RCC 7860 (cell line): Measurements from ENCODE around the gene MAJIN.

Source experiments
- DNase-seq: peaks from one replicate; pipeline ENCODE4 v3.0.0-alpha.2; 2015; ENCODE audit warnings: low spot score
- FAIRE-seq: peaks from 2 replicates; lab custom pipeline; 2012; peaks lifted over from hg19 to GRCh38; lab: Jason Lieb, UNC

Gene MAJIN

DNA sequence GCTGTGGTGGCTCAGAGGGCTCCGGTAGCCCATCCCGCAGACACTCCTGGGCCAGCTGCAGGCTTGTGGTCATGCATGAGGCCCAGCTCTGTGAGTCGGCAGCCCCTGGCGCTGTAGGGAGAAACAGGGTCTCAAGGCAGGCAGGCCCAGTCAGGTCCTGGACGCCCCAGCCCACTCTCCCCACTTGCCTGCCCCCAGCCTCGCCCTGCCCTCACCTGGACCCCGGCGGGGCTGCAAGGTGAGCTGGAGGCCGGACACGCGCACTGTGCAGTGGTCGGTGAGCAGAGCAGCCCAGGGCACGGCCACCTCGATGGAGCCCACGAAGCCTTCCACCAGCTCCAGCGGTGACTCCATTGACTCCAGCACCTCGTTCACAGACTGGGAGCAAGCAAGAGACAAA lies 57.8 kb downstream of the MAJIN start:
- FAIRE-seq (no peak), DNase-seq (no peak)

DNA sequence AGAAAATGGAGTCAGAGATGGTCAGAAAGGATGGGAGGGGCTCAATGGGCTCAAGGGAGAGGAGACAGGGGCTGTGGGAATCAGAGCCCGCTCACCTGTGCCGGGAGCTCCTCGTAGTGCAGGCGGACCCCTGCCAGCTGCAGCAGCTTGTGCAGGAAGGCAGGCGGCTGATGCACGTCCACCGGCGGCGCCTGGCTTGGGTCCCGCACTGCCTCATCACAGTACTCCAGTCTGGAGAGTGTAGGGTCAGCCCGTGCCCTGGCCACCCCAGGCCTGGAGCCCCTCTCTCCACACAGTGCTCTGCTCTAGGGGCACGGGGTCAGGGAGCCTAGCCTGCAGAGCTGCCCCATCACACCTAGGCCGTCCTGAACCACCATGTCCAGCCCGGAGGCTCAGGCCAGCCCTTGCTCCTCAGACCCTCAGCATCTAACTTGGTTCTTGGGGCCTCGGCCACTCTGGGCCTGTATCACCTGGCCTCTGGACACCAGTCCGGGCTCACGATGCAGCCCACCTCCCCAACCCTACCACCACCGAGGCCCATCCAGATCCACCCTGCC lies 58.7 kb downstream of the MAJIN start:
- DNase-seq = no peak
- no peak for FAIRE-seq

DNA sequence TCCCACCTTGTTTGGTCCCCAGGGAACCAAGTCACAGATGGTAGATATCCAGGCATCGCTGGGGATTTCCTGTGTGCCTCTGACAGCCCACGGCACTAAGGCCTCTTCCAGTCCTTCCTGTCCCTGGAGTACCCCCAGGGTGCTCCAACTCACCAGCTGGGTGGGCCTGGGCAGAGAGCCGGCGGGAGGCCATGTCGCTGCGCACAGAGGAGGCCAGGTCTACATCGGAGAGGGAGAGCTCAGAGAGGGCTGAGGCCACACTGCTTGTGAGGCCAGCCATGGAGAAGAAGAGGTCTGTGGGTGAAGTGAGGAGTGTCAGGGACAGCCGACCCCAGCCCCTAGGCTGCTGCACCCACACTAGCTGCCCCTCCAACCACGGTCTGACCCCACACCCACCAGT lies 60.2 kb downstream of the MAJIN start:
- FAIRE-seq = no peak
- DNase-seq = no peak

DNA sequence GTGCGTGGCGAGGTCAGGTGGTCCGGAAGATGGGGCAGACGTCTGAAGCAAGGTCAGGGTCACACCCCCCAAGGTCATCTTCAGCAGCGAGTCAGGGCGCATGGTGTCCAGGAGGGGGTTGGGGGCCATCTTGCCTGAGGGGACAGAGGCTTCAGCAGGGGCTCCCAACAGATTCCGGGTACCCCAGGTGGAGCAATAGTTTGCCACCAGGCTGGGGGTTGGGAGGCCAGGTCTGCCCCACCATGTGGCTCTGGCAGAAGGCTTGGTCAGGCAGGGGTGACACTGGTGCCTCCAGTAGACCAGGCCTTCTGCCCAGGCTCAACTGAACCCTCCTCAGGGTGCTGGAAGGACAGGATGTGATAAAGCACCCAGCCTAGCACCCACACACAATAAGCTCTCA lies 60.8 kb downstream of the MAJIN start:
- FAIRE-seq (no peak), DNase-seq (no peak)

DNA sequence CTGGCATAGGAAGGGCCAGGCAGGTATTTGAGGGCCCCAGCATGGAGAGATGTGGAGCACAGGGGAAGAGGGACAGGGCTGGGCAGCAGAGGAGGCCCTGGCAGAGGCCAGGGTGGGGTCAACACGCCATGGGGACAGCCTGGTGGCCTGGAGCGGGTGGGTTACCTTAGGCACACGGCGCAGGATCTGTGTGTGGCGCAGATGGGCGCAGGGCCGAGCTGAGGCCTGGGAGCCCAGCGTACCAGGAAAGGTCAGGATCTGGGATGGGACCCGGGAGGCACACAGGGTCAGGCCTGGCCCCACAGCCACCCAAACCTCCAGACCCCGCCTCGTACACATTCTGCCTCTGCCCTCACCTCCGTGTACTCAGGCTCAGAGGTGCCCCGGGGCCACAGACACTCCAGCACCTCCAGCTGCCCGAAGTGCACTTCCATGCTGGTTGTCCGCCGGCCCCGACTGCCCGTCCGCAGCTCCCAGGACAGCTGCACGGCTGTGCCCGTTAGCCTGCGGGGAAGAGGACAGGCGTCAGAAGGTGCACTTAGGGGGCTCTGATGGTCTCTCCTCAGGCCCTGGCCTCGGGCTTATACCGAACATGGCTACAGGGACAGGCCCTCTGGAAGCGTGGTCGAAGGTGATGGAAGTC lies 61.3 kb downstream of the MAJIN start:
- FAIRE-seq (no peak), DNase-seq (no peak)

DNA sequence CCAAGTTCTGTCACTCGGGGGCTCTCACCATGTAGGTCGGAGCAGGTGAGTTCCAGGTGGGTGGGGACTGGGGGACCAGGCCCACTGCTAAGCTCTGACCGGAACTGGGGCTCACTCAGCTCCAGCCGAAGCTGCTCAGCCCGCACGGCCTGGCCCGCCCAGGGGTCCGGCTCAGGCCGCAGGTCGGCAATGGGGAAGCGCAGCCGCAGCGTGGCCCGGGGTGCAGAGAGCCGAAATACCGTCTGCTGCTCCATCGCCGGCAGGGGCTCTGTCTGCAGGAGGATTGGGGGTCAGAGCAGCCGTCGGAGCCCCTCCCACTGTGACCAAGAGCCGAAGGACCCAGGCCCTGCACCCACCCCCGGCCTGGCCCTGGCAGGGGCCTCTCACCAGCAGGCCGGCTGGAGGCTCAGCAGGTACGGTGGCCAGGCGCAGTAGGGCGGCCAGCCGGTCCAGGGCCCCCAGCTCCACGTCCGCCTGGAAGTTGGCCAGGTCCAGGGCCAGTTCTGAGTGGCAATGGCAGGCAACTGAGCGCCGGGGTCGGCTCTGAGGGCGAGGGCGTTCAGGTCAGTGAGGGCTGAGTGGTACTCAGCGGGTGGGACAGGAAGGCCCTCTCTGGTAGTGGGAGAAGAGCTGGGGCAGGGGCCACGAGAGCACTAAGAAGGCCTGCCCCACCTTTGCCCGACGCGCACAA lies 62.1 kb downstream of the MAJIN start:
- no peak for FAIRE-seq

DNA sequence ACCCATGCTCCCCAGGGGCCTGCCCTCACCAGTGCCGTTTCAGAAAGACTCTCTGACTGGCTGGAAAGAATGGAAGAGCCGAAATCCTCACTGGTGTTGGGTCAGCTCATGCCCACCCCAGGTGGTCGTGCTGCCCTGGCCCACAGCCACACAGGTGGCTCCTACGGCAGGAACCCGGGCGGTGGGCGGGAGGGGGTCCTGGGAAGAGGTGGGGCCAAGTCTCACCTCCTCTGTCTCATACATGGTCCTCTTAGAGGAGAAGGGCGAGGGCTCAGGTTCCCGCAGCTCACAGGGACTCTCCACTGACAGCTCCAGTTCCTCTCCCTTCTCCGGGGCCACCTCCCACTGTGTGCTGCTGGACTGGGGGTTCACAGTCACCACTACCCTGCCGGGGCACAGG lies 63.1 kb downstream of the MAJIN start:
- DNase-seq = no peak
- FAIRE-seq = no peak

More for the DNA sequence above, 62.1 kb downstream of the MAJIN start:
- DNase-seq = no peak

DNA sequence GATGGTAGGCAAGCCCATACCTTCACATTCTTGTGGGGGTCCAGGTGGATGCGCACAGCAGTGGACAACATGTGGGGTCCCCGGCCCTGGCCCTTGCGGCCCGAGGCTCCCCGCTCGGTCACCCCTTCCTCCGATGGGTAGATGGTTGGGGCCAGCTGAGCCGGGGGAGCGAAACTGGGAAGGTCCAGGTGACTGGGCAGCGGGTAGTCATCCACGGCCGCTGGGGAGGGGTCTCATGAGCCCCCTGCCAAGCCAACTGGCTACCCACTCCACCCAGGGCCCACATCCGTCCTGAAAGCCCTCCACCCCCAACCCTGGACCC lies 65.6 kb downstream of the MAJIN start:
- no peak for FAIRE-seq
- DNase-seq = no peak

DNA sequence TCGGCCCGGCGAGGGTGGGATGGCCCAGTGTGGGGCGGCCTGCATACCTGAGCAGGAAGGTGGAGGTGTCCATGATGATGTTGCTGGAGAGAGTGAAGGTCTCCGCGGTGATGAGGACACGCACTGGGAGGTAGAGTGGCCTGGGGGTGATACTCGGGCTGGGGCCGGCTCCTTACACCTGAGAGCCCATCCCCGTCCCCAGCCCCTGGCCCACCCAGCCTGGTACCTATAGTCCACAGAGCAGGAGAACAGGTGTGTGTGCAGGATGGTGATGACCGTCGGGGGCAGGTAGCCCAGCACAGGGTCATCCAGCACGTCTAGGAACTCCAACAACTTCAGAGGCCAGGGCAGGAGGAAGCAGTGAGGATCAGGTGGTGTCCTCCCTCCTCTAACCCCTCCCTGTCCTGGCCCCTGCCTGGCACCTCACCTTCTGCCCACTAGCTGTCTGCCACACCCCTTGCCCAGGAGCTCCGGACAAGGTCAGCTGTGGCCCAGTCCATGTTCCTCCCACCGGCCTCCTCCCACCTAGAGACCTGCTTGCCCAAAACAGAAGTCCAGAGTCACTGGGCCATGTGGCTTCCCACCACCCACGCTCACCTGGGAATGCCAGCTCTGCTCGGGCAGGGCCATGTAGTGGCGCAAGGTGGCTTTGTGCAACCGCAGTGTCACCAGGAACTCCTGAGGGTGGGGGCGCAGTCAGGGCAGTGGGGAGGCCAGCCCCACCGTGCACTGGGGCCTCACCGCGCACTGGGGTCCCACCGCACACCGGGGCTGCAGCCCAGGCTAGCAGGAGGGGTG lies 66.2 kb downstream of the MAJIN start:
- DNase-seq (no peak), FAIRE-seq (no peak)

DNA sequence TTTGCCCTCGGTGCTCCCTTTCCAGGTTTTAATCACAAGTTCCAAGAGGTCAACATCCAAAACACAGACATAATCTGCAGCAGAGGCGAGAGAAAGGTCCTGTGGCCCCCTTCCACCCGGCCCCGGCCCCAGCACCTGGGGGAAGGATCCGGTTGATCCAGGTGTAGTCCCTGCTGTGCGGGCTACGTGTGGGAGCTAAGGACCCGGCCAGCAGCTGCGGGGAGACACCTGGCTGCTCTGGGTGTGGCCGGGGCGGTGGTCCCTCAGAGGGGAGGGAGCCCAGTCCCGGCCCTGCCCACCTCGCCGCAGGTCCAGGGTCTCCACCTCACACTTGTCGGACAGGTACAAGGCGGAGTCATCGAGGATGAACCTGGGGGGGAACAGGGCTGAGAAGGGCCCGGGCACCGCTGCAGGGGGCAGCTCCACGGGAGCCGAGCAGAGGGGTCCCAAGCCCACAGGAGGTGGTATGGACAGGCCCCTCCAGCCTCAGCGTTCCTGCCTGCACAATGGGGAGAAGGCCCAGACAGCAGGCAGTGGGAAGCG lies 68.5 kb downstream of the MAJIN start:
- DNase-seq (no peak), FAIRE-seq (no peak)

DNA sequence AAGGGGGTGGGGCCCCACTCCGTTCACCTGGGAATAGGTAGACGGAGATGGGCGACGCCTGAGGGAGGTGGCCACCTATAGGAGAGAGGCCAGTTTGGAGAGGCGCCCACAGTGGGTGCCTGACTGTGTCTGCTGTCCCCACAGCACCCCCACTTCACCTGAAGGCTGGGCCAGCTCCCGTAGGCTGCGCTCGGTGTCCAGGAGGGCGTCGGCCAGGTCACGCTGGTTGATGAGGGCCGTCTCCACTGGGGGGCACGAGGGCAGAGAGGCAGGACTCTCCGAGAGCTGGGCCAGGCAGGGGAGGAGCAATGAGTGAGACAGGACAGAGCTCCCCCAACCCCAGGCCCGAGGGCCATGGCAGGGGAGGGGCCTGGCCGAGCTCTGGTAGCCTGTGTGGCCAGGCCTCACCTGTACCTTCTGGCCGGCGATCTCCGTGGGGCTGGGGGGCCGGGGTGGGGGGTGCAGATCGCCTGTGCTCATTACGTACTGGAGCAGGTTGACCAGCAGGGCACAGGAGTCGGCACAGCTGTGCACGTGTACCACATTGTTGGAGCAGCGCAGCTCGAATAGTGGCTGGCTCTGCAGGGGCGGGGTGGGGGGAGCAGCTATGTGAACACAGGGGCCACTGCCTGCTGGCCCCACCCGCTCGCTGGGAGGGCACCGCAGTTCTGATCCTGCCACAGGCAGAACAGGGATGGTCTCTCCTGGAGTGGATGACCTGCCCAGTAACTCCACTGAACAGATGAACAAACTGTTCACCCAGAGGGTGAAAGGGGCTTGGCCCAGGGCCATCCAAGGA lies 69.6 kb downstream of the MAJIN start:
- FAIRE-seq = no peak
- DNase-seq = no peak

DNA sequence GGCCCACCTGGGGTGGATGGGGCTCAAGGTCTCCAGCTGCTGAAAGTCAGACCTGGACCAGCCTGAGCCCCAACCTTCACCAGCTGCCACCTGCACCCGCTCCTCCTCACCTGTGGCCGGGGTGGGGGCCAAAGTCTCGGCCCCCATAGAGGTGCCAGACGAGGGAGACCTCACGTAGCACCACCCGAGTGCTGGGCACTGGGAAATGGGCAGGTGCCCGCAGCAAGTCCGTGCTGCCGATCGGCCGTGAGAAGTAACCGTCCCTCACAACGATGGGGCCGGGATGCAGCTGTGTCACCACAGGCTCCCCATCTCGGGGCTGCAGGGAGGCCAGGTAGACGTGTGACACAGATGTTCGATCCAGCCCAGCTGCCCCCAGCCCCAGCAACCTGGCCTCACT lies 71.1 kb downstream of the MAJIN start:
- no peak for FAIRE-seq
- no peak for DNase-seq

DNA sequence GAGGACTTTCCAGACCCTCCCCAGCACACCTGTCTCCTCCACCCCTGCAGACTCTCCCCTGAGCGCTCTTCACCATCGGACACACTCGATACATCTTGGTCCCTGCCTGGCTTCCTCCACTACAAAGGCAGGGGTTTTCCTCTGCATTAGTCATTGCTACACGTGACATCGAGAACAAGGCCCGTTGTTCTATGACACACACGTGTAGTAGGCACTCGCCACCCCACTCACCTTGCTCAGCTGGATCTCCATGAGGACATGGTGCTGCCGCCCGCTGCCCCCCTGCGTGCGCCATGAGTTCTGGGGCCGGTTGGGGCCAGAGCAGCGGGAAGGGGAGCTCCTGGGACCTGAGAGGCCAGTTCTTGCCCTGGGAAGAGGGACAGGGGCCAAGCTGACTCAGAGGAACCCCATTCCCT lies 71.6 kb downstream of the MAJIN start:
- no peak for DNase-seq
- FAIRE-seq = no peak

DNA sequence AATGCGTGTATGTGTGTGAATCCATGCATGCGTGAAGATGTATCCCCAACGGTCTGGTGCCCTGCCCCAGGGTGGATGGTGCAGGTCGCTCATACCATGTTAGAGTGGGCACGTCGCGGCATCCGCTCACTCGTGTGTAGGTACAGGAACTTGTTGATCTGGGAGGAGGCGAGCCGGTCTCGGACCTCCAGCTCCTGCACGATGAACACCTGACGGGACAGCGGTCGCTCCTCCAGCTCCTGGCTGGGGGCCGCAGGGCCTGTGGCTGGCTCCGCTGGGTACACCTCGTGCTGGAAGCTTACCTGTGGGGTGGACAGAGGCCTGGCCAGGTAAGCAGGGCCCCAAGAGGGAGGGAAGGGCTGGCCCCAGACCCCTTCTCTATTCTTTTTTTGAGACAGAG lies 73.4 kb downstream of the MAJIN start:
- DNase-seq = no peak
- no peak for FAIRE-seq

DNA sequence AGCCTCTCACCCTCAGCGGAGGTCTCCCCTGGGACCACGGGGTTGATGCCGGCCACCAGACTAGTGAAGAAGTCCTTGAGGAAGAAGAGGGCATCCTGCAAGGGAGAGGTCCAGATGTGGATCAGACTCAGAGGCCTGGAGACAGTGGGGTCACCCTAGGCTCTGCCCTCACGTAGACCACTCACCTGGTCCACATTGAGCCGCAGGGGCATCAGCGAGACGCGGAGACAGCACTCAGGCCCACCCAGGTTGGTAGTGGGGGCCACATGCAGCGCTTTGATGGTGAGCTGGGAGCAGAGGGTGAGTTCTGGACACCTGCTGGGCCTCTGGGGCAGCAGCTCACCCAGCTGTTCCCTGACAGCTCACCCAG lies 73.8 kb downstream of the MAJIN start:
- DNase-seq (no peak), FAIRE-seq (no peak)

DNA sequence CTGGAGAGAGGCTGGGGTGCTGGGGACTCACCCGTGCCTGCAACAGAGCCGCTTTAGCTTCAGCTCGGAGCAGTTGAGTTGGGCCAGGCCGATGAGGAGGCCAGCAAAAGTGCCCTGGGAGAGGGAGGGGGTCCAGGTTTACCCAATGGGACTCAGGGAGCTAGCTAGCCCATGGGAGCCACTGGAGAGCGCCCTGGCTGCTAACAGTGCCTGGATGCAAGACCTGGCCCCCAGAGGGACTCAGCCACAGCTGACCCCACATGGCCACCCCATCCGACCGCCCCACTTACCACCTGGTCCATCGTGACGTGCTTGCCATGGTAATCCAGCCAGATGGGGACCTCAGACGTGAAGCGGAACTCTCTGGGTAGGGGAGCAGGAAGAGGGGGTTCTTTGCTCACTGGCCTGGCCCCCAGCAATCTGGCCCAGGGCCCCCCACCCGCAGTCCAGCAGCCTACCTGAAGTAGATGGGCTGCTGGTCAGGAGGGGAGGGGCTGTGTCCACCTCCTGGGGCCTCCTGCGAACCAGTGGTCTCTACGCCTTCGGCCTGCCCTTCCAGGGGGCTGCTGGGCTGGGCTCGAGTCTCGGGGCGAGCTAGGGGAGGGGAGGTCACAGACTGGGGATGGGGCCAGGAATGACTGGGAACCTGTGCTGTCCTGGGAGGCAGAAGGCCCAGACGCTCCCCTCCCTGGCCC lies 74.4 kb downstream of the MAJIN start:
- FAIRE-seq = no peak
- DNase-seq = no peak

DNA sequence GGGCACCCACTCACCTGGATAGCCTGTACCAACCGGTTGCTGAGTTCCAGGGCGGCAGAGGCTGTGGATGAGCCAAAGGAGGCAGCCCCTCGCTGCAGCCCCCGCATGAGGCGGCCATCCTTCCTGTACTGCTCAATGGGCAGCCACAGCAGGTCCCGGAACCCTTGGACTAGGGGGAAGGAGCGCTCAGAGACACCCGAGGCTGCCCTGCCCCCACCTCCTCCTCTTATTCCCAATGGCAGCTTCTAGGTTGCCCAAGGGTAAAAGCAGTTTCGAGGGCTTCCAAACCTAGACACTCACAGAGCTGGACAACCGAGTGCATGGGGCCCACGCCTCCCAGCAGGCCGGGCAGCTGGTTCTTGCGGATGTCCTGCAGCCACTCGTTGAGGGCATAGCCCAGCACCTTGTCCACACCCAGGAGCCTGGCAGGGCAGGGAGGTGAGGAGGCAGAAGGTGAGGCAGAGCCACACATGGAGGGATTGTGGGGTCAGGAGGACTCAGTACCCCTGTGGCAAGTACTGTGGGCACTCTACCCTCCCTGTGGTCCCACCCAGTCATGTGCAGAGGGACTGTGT lies 75.4 kb downstream of the MAJIN start:
- DNase-seq (no peak), FAIRE-seq (no peak)

DNA sequence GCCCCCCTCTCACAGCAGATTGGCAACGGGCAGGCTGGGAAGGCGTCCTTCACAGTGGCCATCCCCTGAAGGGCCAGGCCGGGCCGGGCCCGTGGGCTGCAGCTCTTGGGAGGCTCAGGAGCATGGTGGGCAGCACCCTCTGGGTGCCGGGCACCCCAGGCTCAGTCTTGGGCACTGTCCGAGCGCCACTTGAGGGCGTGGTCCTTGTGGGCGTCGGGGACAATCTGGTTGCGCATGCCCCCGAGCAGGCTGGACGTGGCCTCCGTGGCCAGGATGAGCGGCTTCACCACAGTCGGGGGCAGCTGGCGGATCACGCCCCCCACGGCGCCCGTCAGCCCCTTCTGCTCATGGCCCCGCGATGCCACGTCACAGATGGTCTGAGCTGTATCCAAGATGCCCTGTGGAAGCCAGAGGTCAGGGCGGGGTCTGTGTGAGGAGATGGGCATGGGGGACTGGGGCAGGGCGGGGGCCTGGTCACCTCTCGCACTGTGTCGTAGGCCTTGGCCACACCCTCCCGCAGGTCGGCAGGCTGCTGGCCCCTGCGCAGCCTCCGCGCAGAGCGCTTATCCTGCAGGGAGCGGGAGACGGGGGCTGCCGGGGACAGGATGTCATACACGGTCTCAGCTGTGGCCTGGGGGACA lies 77.0 kb downstream of the MAJIN start:
- DNase-seq (no peak), FAIRE-seq (no peak)

DNA sequence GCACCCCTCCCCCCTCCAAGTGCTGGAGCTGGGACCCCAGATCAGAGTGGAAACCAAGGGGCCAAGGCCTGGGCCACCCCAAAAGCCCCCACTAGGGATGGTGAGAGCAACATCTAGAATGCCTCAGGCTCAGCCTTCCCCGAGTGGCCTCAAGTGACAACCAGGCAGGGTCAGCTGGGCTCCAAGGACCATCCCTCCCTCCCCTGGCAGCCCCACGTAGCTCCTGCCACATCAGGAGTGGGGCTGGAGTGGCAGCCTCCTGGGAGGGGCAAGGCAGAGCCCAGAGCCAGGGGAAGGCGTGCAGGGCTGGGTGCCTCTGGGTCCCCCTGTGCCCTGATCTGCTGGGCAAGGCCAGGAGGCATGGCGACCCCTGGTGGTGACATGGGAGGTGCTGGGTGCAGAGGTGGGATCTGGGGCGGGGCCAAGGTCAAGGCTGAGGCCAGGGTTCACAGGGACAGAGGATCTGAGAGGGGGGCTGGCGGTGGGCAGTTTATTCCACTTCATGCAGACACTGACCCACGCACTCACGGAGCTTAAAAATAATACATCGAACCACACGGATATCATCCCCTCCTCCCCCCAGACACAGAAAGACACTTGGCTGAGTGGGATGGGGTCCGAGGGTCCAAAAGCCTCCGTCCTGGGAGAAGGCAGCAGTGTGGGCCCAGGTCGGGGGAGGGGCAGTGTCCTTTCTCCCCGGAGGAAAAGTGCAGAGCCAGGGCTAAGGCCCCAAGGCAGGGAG lies 77.7 kb downstream of the MAJIN start:
- peak; percentile 47 for DNase-seq
- no peak for FAIRE-seq
